ENCODE results near the gene MAP3K7.

GRCh38 chr6:90604546-90604945, 17.7 kb upstream of the MAP3K7 start:
- TF ChIP-seq EZH2phosphoT487 (IDR thresholded peaks at IDR 0.05; ENCODE audit: insufficient read depth, low read depth), result no peak
- TF ChIP-seq EZH2 (IDR thresholded peaks at IDR 0.05; ENCODE audit: insufficient read depth, poor library complexity, severe bottlenecking), result no peak
